IMR-90 (cell line): Measurements from ENCODE around the gene RALGPS1.

ENCODE experiments used
- CTCF ChIP-seq: conservative IDR thresholded peaks from 2 replicates; pipeline ENCODE4 v1.5.1; 2012; ENCODE audit warnings: mild to moderate bottlenecking, low read depth, low read length, improper control_type of control experiment
- POLR2A ChIP-seq: IDR thresholded peaks from 2 replicates; pipeline ENCODE4 v1.6.1; 2012; ENCODE audit warnings: mild to moderate bottlenecking, low read depth, low read length

GRCh38 chr9:127175764-127176163, 261.2 kb downstream of the RALGPS1 start:
- TF ChIP-seq CTCF (no peak), POLR2A (no peak)
